CD4-positive, alpha-beta T cell treated with Interleukin-21 for 1 hour (primary cell): ENCODE results near the gene CASP3.
"Not testable (repeated sequence)": the region's sequence is repeated elsewhere in the genome, so short reads cannot be mapped to it uniquely, and the experiment has no call there.

ENCODE experiments used
- DNase-seq: peaks from one replicate; pipeline ENCODE4 v3.0.0-alpha.2; 2020

The CASP3 gene

DNA sequence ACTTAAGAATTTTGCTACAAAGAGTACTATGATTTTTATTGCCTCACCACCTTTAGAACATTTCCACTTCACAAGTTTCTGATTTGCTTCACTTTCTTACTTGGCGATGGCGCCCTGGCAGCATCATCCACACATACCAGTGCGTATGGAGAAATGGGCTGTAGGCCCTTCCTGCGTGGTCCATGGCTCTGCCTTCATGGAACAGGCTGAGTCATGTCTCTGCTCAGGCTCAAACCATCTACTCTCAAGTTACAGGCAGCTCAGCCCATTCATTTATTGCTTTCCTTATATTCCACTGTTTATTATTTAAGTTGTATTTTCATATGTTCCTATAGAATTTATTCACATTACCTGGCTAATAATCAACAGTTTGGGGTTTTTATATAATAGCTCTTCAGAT lies 21.1 kb downstream of the CASP3 start:
- DNase-seq, result no peak

DNA sequence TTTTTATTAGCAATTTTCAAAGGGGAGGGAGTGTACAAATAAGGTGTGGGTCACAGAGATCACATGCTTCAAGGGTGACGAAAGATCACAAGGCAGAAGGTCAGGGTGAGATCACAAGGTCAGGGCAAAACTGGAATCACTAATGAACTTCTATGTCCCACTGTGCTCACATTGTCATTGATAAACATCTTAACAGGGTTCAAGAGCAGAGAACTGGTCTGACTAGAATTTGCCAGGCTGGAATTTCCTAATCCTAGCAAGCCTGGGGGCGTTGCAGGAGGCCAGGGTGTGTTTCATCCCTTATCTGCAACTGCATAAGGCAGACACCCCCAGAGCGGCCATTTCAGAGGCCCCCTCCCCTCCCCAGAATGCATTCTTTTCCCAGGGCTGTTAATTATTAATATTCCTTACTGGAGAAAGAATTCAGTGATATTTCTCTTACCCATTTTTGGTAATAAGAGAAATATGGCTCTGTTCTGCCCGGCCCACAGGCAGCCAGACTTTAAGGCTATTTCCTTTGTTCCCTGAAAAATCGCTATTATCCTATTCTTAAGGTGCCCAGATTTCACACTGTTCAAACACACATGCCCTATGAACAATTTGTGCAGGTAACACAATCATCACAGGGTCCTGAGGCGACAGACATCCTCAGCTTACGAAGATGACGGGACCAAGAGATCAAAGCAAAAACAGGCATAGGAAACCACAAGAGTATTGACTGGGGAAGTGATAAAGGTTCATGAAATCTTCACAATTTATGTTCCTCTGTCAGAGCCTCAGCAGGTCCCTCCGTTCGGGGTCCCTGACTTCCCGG lies 23.3 kb downstream of the CASP3 start:
- peak; percentile 29 for DNase-seq

DNA sequence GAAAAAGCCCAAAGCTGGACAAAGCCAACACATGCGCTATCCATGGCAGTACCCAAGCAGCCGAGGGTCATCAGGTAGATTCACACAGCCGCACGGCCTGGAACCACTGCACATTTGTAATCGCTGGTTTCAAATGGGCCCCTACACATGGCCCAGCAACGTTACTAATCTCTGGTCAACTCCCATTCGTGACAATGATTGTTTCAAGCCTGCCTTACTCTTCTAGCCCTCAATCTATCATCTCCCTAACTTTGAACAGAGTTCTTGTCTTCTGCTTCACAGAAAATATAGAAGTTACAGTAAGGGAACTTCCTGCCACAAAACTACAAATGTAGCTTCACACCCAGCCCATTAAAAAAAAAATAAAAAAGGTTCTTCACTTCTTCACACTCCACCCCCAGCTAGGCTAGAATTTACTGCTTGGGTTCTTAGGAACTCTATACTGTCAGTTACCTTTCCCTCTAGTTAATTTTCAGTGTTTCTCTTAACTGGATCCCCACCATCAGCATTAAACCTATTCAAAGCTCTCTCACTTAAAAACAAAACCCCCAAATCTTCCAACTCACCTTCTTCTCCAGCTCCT lies 24.2 kb downstream of the CASP3 start:
- no peak for DNase-seq

DNA sequence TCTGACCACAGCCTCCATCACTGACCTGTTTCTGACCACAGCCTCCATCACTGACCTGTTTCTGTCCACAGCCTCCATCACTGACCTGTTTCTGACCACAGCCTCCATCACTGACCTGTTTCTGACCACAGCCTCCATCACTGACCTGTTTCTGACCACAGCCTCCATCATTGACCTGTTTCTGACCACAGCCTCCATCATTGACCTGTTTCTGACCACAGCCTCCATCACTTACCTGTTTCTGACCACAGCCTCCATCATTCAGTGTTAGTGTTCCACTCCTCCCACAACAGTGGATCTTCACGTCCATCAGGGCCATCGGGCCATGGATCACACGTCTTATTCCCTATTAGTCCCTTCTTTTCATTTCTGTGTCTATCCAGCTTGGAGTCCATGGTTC lies 24.7 kb downstream of the CASP3 start:
- DNase-seq, result not testable (repeated sequence)

DNA sequence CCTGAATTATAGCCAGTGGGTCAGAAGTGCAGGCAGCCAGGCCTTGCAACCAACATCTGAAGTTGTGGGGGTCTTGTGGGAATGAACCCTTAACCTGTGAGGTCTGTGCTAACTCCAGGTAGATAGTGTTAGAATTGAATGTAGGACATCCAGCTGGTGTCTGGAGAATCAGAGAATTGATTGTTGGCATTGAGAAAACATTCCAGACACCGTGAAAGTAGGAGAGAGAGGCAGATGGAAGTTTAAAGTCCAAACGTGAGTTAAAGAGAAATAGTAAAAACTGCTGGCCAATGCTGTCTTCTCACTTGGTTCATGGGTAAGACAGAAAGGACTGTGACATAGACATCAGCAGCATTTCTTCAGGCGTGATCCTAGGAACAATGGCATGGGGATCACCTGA lies 27.7 kb downstream of the CASP3 start:
- DNase-seq, result no peak

DNA sequence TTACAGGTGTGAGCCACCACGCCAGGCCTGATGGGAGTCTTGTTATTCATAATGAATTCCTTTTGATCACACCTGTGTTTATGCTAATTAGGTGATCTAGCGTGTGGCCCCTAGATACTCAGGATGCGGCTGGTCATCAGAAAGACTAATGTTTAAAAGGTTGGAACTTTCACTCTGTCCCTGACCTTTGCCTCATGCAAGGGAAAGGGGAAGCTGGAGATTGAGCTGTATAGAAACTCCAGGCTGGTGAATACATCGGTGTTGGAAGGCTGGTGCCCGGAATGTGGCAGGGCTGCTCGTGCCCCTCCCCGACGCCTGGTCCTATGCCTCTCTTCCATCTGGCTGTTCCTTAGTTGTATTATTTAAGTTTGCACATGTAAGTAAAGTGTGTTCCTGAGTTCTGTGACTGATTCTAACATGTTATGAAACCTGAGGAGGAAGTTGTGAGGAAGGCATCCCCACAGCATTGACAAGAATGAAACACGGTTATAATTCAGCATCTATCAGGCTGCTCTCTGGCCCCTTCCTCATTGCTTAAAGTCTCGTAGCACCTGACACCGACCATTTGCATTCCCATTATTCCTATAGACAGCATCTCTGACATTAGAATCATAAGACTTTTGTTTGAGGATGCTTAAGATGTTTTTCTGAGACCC lies 28.9 kb downstream of the CASP3 start:
- no peak for DNase-seq

DNA sequence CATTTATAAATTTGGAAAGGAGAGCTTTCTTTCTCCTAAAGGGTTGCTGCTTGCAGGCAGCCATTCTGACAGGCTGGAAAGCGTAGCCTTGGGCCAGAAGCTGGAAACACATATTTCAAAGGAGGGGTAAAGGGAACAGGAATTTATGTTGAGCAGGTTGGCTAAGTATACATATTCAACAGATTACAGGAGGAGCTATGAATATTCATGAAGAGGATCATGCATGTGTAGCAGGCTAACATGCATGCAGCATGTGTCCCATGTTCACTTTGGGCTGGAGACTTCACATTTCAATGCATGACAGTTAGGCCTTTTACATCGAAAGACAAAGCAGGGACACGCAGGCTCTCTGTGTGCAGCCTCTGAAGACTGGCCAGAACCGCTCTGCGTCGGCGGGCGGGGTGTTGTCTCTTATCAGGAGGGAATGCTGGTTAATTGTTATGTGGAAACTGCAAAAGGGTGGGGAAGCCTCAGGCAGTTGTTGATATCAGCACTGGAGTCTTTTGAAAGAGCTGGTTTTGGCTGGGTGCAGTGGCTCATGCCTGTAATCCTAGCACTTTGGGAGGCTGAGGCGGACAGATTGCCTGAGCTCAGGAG lies 31.5 kb downstream of the CASP3 start:
- no peak for DNase-seq

DNA sequence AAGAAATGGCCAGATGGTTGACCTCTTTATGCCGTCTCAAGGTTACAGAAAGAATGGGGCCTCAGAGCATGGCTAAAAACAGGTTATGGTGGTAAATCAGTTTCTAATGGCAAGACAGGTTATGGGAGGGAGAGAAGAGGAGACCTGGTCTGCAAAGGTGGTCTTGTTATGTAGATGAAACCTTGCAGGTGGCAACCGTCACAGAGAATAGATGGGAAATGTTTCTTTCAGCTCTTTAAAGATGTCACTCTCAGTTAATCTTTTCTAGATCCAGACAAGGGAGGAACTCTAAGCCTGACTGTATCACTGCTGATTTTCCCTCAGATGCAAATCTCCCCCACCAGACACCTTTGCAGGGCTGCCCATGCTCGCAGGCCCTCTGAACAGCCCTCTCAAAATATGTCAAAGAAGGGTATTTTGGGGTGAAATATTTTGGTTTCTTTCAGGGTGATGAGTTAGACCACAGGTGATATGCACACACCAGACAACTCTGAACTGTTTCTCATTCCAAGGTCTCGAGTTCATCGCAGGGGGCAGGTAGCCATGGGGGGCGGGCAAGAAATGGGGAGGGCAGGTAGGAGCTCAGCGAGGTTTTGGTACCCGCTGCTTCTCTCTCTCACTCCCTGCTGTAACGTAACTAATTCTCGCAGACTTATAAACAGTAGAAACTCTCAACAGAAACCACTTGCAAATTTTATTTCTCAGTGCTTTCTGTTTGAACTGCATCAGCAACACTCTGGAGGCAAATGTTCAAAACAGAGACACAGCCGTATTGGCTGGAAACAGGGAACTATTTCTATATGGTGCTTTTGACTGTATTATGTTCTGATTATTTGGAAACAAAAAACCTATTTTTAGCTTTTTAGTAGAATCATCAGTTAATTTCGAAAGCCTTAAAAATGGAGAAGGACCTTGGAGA lies 32.4 kb downstream of the CASP3 start:
- DNase-seq, result no peak

DNA sequence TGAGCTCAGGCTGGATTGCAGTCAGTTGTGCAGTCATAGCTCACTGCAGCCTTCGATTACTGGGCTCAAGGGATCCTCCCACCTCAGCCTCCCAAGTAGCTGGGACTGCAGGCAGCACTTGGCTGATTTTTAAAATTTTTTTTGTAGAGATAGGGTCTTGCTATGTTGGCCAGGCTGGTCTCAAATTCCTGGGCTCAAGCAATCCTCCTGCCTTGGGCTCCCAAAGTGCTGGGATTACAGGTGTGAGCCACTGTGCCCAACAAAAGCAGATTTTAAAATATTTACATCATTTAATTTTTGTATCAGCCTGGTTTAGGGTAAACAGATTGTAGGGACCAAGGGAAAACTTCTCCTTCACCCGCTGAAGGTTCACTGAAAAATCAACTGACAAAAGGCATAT lies 33.1 kb downstream of the CASP3 start:
- DNase-seq, result not testable (repeated sequence)

DNA sequence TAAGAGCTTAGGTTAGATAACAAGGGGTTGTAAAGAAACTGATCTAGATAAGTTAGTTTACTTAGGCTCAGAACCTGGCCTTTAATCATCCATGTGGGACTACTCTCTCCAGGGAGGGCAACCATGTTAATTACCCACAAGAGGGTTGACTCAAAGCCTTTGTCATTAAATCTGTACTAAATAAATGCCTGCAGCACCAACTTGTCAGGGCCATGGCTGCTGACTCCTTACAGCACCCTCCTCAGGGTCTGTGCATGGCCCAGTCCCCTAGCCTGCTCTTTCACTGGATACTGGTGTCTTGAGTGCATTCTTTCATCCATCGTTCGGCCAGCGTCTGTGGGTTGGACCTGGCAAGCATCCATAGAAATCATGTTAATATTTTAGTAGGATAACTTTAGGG lies 34.7 kb downstream of the CASP3 start:
- DNase-seq, result no peak

DNA sequence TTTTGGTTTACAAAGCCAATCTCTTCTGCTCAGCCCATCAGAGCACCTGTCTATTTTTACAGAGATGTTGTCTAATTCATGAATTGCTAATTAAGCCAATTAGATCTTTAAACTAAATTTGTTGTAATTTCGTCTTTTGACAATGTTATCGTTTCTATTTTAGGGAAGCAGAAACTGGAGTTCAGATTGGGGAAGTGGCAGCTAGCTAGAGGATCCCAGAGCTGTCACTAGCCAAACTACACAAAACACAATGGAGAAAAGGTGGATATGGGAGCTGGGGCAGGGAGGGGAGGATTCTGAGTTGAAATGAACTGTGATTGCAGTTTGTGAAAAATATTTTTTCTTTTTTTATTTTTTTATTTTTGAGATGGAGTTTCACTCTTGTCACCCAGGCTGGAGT lies 35.8 kb downstream of the CASP3 start:
- no peak for DNase-seq

DNA sequence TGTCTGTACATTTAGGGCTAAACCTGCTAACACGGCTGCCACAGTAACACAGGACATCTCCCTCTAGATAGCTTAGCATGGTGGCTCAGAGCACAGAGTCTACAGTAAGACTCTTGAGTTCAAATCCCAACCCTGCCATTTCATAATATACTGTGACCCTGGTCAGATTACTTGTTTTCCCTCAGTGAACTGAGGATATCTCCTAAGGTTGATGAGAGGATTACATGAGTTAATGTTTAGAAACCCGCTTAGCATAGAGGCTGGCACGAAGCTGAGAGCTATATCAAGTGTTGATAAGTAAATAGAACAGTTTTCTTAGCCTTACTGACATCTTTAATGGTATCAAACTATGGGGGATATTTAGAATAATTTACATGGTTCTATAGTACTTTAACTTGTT lies 37.2 kb downstream of the CASP3 start:
- no peak for DNase-seq

DNA sequence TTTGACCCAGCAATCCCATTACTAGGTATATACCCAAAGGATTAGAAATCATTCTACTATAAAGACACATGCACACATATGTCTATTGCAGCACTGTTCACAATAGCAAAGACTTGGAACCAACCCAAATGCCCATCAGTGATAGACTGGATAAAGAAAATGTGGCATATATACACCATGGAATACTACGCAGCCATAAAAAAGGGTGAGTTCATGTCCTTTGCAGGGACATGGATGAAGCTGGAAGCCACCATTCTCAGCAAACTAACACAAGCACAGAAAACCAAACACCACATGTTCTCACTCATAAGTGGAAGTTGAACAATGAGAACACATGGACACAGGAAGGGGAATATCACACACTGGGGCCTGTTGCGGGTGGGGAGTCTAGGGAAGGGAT lies 41.8 kb downstream of the CASP3 start:
- not testable (repeated sequence) for DNase-seq

DNA sequence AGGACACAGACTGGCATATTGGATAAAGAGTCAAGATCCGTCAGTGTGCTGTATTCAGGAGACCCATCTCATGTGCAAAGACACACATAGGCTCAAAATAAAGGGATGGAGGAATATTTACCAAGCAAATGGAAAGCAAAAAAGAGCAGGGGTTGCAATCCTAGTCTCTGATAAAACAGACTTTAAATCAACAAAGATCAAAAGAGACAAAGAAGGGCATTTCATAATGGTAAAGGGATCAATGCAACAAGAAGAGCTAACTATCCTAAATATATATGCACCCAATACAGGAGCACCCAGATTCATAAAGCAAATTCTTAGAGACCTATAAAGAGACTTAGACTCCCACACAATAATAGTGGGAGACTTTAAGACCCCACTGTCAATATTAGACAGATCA lies 46.4 kb downstream of the CASP3 start:
- DNase-seq, result not testable (repeated sequence)

DNA sequence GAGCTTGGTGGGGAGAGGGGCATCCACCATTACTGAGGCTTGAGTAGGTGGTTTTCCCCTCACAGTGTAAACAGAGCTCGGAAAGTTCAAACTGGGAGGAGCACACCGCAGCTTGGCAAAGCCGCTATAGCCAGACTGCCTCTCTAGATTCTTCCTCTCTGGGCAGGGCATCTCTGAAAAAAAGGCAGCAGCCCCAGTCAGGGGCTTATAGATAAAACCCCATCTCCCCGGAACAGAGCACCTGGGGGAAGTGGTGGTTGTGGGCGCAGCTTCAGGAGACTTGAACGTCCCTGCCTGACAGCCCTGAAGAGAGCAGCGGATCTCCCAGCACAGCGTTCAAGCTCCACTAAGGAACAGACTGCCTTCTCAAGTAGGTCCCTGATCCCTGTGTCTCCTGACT lies 48.3 kb downstream of the CASP3 start:
- not testable (repeated sequence) for DNase-seq

DNA sequence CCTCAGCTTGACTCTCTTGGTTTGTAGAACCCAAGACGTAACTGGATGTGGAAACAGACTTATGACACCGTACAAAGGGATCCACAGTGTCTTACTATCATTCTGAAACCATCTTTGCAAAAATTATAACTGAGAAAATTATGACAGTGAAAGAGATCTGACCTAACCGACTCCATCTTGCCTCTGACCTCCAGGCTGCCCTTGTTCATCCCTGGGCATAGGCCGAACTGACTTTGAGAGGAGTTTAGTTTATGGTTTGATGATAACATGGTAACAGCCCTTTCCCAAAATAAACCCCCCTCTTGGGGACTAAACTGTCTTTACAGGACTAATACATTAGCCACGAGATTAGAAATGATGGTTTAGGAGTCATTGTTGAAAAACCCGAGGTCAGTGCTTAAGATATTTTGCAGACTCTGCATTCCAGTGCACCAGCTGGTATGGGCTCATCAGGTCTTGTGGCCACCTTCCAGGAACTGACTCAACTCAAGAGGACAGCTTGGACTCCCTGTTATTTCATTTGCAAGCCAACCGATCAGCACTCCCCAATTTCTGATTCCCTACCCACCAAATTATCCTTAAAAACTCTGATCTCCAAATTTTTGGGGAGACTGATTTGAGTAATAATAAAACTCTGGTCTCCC lies 49.6 kb downstream of the CASP3 start:
- no peak for DNase-seq

DNA sequence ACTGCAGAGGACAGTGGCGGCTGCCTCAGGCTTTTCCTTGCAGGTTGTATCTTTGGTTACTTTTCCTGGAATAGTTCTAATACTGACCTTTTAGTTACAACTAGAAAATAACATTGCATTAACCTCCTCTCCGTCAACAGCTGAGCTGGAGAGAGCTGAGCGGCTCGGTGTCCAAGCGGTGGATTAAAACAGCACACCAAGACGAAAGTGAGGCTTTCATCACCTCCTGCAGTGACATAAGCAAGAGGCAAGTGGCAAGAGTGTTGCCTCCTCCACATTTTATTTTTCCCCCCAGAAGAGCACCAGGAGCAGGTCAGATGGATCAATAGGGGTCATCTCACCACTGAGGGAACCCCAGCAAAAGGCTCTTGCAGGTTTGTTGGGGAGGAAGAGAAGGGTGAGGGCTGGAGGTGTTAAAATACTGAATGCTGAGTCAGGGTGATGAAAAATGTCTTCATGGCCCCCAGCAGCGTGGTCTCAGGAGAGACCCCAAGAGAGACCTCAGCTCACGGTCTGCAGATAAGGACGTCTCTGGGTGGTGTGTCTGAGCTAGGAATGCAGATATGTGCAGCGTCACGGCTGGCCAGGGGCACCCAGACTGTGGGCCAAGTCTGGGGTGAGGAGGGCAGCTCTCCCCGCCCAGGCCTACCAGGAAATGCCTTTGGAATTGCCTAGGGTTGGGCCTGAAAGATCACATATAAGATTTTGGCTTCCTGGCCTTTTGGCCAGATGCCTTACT lies 50.3 kb downstream of the CASP3 start:
- DNase-seq, result no peak

DNA sequence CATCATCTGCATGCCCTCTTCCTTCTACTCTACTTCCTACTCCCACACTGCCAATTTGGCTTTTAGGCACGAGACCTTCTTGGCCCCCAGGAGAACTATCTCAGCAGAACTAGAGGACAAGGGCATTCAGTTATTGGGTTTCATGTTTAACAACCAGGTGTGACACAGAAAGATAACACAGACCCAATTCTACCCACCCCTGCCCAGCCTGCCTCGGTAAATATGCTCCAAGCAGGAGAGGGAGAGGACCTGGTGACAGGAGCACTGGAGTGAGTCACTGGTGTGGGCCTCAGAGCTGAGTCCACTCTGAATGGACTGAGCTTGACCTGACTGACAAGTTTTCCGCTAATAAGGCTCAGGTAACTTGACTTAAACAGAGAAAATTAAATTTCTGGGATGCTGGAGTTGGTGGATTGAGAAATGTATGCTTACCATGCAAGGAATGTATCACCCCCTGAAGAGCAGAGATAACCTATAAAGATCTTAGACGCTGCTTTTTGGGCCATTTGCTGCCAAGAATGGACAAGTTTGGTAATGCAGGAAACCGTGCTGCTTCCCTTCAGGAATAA lies 52.5 kb downstream of the CASP3 start:
- DNase-seq, result no peak

DNA sequence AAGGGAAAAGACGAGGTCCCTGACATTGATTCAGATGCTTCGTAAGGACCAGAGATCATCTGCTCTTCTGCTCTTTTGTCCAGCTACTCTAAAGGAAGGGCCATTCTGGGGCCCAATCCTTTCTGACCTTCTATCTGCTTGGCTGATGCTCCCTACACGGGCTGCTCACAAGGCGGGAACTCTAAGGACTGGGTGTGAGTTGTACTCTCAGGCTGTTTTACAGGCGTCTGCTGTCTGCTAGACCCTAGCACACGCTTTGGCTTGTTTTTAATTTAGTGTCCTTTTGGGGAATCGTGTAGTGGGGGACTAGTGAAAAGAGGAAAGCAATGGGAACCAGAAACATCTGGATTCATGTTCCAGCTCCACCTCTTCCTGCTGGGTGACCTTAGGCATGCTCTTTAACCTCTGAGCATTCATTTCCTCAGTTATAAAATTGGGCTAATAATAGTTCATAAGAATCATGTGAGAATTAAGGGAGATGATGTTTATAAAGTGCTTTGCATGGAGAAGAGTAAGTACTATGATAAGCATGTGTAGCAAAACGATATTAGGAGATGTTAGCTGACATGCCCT lies 53.1 kb downstream of the CASP3 start:
- DNase-seq, result no peak

DNA sequence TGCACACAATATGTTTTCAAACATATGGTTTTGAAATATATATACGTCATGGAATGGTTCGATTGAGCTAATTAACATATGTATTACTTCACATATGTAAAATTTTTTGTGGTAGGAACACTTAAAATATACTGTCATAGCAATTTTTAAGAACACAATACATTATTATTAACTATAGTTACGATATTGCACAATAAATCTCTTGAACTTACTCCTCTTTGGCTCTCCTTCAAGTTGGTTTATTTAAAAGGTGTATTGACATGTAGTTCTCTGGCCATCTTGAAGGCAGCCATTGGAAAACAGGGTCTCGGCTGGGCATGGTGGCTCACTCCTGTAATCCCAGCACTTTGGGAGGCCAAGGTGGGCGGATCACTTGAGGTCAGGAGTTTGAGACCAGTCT lies 53.8 kb downstream of the CASP3 start:
- DNase-seq, result no peak

DNA sequence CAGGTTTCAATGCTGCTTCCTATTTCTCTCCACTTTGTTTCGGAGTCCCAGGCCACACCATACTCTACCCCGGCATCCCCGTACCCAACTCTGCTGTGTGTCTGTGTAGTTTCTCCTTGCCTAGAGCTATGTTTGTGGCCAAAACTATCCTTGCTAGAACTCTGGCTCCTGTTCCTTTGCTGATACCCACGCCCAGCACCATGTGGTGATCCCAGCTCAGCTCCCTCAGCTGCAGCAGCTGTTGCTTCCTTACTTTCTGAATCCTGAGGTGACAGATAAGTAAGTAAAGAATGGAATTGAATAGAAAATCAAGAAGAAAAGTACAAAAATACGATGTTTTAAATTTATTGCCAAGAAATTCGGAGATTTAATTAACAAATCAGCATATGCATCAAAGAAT lies 55.8 kb downstream of the CASP3 start:
- no peak for DNase-seq
